ENCODE data around the gene NUP188. TPM values are rescaled to one million over a fixed set of nuclear protein-coding genes. Genes with fewer than 3 reads are reported as not detected.

Gene NUP188
- total and polyA plus RNA-seq, 2 of the 4 experiments (the other 2 are of a cell fraction), result 53.0 to 59.1 TPM

GRCh38 chr9:128905964-128906363, 41.5 kb upstream of the NUP188 start:
- ATAC-seq (ENCODE audit: low read depth) (no peak), DNase-seq (no peak)
- Histone ChIP-seq H3K4ac (ENCODE audit: low read depth, low read length) (no peak overlapping the region), H3K27me3 (ENCODE audit: control insufficient read depth, insufficient read depth, low read length) (no peaks in the 10 kb centered on the region), H2AK9ac (replicated peaks; ENCODE audit: low read depth, low read length, poor library complexity) (no peak overlapping the region), H3K18ac (ENCODE audit: low read depth, low read length) (no peak overlapping the region), H2BK120ac (ENCODE audit: low read depth, low read length) (no peak overlapping the region), H2AFZ (replicated peaks; ENCODE audit: low read length, poor library complexity) (no peak overlapping the region), H2BK15ac (ENCODE audit: low read depth, low read length) (no peak overlapping the region), H3K27ac (ENCODE audit: insufficient read depth, low read length) (no peak overlapping the region), H3K9me1 (ENCODE audit: insufficient read depth, low read length) (peaks cover 7% of the 10 kb centered on the region), H3K56ac (ENCODE audit: extremely low read depth, insufficient read depth, low read length) (no peak overlapping the region), H4K8ac (ENCODE audit: low read depth in 2 of 2, low read length in 2 of 2) (no peak overlapping the region), H4K91ac (ENCODE audit: insufficient read depth, low read depth, low read length) (no peak overlapping the region), H4K20me1 (ENCODE audit: insufficient read depth, low read length) (peaks cover 9% of the 10 kb centered on the region), H3K4me3 (ENCODE audit: insufficient read depth, low read depth, low read length) (no peak overlapping the region), H3K79me1 (ENCODE audit: low read depth in 1 of 2, low read length in 2 of 2) (peaks cover 29 to 84% of the 10 kb centered on the region in 2 experiments; a peak in 3 of 4 replicates), H3K9ac (ENCODE audit: low read depth, low read length) (no peak overlapping the region), H3K23ac (ENCODE audit: low read depth, low read length) (no peak overlapping the region), H3K4me2 (ENCODE audit: low read depth, low read length) (no peak overlapping the region), H3K9me3 (ENCODE audit: control insufficient read depth, insufficient read depth, low read length) (no peaks in the 10 kb centered on the region), H2BK20ac (ENCODE audit: low read depth, low read length) (no peak overlapping the region), H2BK5ac (ENCODE audit: low read depth, low read length, poor library complexity, severe bottlenecking) (no peak overlapping the region), H2AK5ac (ENCODE audit: low read depth, low read length) (no peak overlapping the region), H3K36me3 (ENCODE audit: control insufficient read depth, insufficient read depth, low read length) (peaks cover 40% of the 10 kb centered on the region), H3K4me1 (ENCODE audit: control insufficient read depth, insufficient read depth, low read length) (peaks cover 8% of the 10 kb centered on the region), H3K14ac (replicated peaks; ENCODE audit: low read depth, low read length) (no peak overlapping the region), H4K5ac (ENCODE audit: low read depth, low read length) (no peak overlapping the region)
- no peak for TF ChIP-seq RAD21 (IDR thresholded peaks at IDR 0.05; ENCODE audit: low read length)
- no peak for TF ChIP-seq USF2 (IDR thresholded peaks at IDR 0.05; ENCODE audit: low read depth, low read length)
- TF ChIP-seq BHLHE40 (IDR thresholded peaks at IDR 0.05; ENCODE audit: low read depth, low read length), result no peak
- TF ChIP-seq CHD1 (IDR thresholded peaks at IDR 0.05; ENCODE audit: low read depth, low read length), result no peak
- no peak for TF ChIP-seq RCOR1 (IDR thresholded peaks at IDR 0.05; ENCODE audit: insufficient replicate concordance, low read length)
- TF ChIP-seq CTCF (conservative IDR thresholded peaks at IDR 0.05; ENCODE audit: low read depth, low read length), result no peak
- TF ChIP-seq NFE2L2 (IDR thresholded peaks at IDR 0.05; ENCODE audit: low read depth, low read length), result no peak
- CTCF ChIA-PET, result no interaction called here
- BruUV-seq (replicated peaks), result no TSS peak
- POLR2A ChIA-PET (ENCODE audit: unreplicated experiment), result no interaction called here
- intact Hi-C loops (cut with micrococcal nuclease), result no loop called here
- dilution Hi-C loops (cut with HindIII; ENCODE audit: low sequenced_read_pairs, unreplicated experiment), result no loop called here
- no CpG with 5 or more reads among the region's 7 CpGs for WGBS, 2 experiments (ENCODE audit: extremely low coverage in 2 of 2, insufficient read length in 1 of 2)
- in situ Hi-C loops (cut with MboI; ENCODE audit: low sequenced_read_pairs), result no loop called here
